HAP-1 (cell line): ENCODE results near the gene NBAS.

Experiments
- DNase-seq, 2 experiments: peaks; one replicate each; pipeline ENCODE4 v3.0.0-alpha.2; 2016 to 2020; ENCODE audit warnings: low spot score in 2 of 2
- H3K27me3 ChIP-seq: fragments of 250-450 bp; sonication (Bioruptor Pico); 2 replicates; pipeline ENCODE4 v1.5.1; 2020; ENCODE audit warnings: low read depth, mild to moderate bottlenecking, moderate library complexity
- H3K36me3 ChIP-seq: fragments of 250-450 bp; sonication (Bioruptor Pico); replicated peaks from 2 replicates; pipeline ENCODE4 v1.5.1; 2020; ENCODE audit warnings: mild to moderate bottlenecking
- H3K4me1 ChIP-seq: fragments of 250-450 bp; sonication (Bioruptor Pico); 2 replicates; pipeline ENCODE4 v1.5.1; 2020; ENCODE audit warnings: mild to moderate bottlenecking
- H3K4me3 ChIP-seq: fragments of 250-450 bp; sonication (Bioruptor Pico); 2 replicates; pipeline ENCODE4 v1.5.1; 2020; ENCODE audit warnings: mild to moderate bottlenecking, moderate library complexity
- H3K9me3 ChIP-seq: fragments of 250-450 bp; sonication (Bioruptor Pico); 2 replicates; pipeline ENCODE4 v1.5.1; 2020; ENCODE audit warnings: mild to moderate bottlenecking, moderate library complexity
- in situ Hi-C: fragments of 300-500 bp; cut with MboI; formaldehyde crosslinking; loops from 3 replicates; pipeline ENCODE4 v1.14.3; 2020; ENCODE audit warnings: low sequenced_read_pairs, inconsistent platforms, mixed read lengths

NBAS gene

DNA sequence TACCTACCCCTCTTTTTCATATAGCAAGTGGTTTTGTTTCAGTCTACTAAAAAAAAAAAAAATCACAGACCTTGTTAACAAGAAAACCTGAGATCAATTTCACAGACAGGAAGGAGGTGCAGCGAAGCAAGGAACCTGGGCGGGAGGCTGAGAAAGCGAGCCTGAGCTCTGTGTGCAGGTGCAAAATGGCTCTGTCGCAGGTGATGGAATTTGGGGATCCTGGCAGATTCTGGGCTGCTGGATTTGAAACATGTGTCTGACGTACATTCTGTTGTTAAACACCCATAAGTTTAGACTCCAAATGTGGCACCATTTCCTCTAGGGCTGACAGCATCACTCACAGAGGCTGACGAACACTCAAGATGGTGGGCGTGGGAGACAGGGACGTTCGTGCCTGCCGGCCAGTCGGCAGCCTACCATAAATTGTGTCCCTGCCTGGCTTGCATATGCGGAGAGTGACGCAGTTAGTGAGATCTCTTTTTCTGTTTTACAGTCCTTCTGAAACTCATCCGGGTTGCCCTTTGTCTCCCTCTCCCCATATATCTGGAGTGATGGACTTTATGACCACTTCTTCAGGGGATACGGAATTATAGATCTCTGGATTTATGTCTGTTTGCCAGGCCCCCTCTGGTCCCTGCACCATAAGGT is 21.7 kb upstream of the NBAS start:
- Histone ChIP-seq H3K36me3 (no peaks in the 10 kb centered on the region), H3K4me3 (no peak overlapping the region), H3K4me1 (no peaks in the 10 kb centered on the region), H3K9me3 (peaks cover 3% of the 10 kb centered on the region; the same call in 1 of the 2 replicates), H3K27me3 (no peaks in the 10 kb centered on the region)
- in situ Hi-C loops, result loop anchor here (25.0 kb wide), 1 partner anchor 646 kb away; no protein-coding TSS in a partner anchor
- DNase-seq, result no peak

GRCh38 chr2:15580451-15580850 is 19.3 kb upstream of the NBAS start:
- H3K36me3 ChIP-seq, result no peaks in the 10 kb centered on the region
- H3K27me3 ChIP-seq, result no peaks in the 10 kb centered on the region
- H3K4me3 ChIP-seq, result no peak overlapping the region
- H3K9me3 ChIP-seq, result peaks cover 3% of the 10 kb centered on the region; the same call in 1 of the 2 replicates
- H3K4me1 ChIP-seq, result no peaks in the 10 kb centered on the region
- no peak for DNase-seq
- in situ Hi-C loops, result loop anchor here (25.0 kb wide), 1 partner anchor 643 kb away; no protein-coding TSS in a partner anchor

DNA sequence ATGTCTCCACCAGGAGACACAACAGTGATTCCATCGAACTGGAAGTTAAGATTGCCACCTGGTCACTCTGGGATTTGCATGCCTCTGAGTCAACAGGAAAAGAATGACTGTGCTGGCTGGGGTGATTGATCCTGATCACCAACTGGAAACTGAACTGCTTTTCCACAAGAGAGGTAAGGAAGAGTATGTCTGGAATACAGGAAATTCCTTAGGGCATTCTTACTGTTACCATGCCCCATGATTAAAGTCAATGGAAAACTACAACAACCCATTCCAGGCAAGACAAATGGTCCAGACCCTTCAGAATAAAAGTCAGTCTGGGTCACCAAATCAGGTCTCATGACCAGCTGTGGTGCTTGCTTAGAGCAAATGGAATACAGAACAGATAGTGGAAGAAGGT is 18.5 kb upstream of the NBAS start:
- in situ Hi-C loops, result loop anchor here (25.0 kb wide), 1 partner anchor 642 kb away; no protein-coding TSS in a partner anchor
- no peak for DNase-seq
- Histone ChIP-seq H3K27me3 (no peaks in the 10 kb centered on the region), H3K4me1 (no peaks in the 10 kb centered on the region), H3K9me3 (peaks cover 2% of the 10 kb centered on the region; the same call in 1 of the 2 replicates), H3K4me3 (no peak overlapping the region), H3K36me3 (no peaks in the 10 kb centered on the region)

- H3K27me3 ChIP-seq, result no peaks in the 10 kb centered on the region
- in situ Hi-C loops, result loop anchor here (25.0 kb wide), 1 partner anchor 640 kb away; no protein-coding TSS in a partner anchor
- H3K4me1 ChIP-seq, result no peaks in the 10 kb centered on the region
- no peak overlapping the region for H3K4me3 ChIP-seq
- H3K36me3 ChIP-seq, result no peaks in the 10 kb centered on the region
- H3K9me3 ChIP-seq, result no peaks in the 10 kb centered on the region
- DNase-seq, result peak; percentile 60 to 97
Measured at GRCh38 chr2:15577071-15577735, 16.1 kb upstream of the NBAS start.

GRCh38 chr2:15571729-15572128 is 10.6 kb upstream of the NBAS start:
- in situ Hi-C loops, result no loop called here
- Histone ChIP-seq H3K9me3 (no peaks in the 10 kb centered on the region), H3K4me1 (no peaks in the 10 kb centered on the region), H3K36me3 (no peaks in the 10 kb centered on the region), H3K4me3 (no peak overlapping the region), H3K27me3 (no peaks in the 10 kb centered on the region)
- DNase-seq, result no peak

GRCh38 chr2:15570104-15570503 is 9.0 kb upstream of the NBAS start:
- Histone ChIP-seq H3K4me1 (no peaks in the 10 kb centered on the region), H3K36me3 (no peaks in the 10 kb centered on the region), H3K4me3 (no peak overlapping the region), H3K9me3 (no peaks in the 10 kb centered on the region), H3K27me3 (no peaks in the 10 kb centered on the region)
- DNase-seq, result no peak
- in situ Hi-C loops, result no loop called here

DNA sequence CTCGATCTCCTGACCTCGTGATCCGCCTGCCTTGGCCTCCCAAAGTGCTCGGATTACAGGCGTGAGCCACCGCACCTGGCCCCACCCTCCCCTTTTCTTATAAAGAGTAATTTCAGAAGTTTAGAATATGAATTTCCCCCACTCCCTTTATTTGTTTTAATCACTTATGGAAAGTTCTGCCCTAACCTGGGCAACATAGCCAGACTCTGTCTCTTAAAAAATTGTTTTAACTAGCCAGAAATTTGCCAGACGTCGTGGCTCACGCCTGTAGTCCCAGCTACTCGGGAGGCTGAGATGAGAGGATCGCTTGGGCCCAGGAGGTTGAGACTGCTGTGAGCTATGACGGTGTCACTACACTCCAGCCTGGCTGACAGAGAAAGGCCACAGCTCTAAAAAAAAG is 7.7 kb upstream of the NBAS start:
- Histone ChIP-seq H3K36me3 (no peaks in the 10 kb centered on the region), H3K9me3 (no peaks in the 10 kb centered on the region), H3K4me3 (no peak overlapping the region), H3K4me1 (no peaks in the 10 kb centered on the region), H3K27me3 (no peaks in the 10 kb centered on the region)
- no peak for DNase-seq
- in situ Hi-C loops, result no loop called here

DNA sequence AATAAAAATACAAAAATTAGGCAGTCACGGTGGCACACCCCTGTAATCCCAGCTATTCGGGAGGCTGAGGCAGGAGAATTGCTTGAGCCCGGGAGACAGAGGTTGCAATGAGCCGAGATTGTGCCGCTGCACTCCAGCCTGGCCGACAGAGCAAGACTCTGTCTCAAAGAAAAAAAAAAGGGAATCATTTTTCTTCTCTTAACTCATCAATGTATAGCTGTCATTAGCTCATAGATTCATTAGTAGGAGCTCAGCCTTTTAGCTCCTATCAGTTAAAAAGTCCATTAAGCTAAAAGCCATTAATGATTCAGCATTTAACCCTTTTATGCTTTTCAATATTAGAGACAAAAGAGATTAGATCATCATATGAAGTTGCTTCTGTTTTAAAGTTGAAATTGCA is 5.8 kb upstream of the NBAS start:
- Histone ChIP-seq H3K9me3 (no peaks in the 10 kb centered on the region), H3K4me3 (no peak overlapping the region), H3K4me1 (peaks cover 6% of the 10 kb centered on the region), H3K27me3 (no peaks in the 10 kb centered on the region), H3K36me3 (no peaks in the 10 kb centered on the region)
- DNase-seq, result no peak
- in situ Hi-C loops, result no loop called here

GRCh38 chr2:15565994-15566671 is 5.0 kb upstream of the NBAS start:
- in situ Hi-C loops, result no loop called here
- Histone ChIP-seq H3K4me3 (no peak overlapping the region), H3K4me1 (peaks cover 6% of the 10 kb centered on the region), H3K36me3 (no peaks in the 10 kb centered on the region), H3K27me3 (no peaks in the 10 kb centered on the region), H3K9me3 (no peaks in the 10 kb centered on the region)
- DNase-seq, result no peak

DNA sequence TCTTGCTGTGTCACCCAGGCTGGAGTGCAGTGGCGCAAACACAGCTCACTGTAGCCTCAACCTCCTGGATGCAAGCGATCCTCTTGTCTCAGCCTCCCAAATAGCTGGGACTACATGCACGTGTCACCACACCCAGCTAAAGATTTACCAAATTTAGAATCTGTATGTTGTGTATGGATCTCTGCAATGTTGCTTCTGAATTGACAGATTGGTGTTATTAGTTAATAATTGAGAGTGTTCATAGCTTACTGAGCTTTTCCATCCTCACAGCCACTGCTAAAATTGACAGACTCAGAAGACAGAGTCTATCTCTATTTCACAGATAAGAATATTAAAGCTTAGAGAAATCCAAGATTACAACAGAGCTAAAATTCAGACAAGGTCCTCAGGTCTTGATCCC is 4.3 kb upstream of the NBAS start:
- H3K4me3 ChIP-seq, result no peak overlapping the region
- H3K36me3 ChIP-seq, result no peaks in the 10 kb centered on the region
- in situ Hi-C loops, result no loop called here
- H3K27me3 ChIP-seq, result no peaks in the 10 kb centered on the region
- no peak for DNase-seq
- H3K4me1 ChIP-seq, result peaks cover 6% of the 10 kb centered on the region
- no peaks in the 10 kb centered on the region for H3K9me3 ChIP-seq

- in situ Hi-C loops, result no loop called here
Measured at GRCh38 chr2:15563227-15564100, 2.3 kb upstream of the NBAS start.

DNA sequence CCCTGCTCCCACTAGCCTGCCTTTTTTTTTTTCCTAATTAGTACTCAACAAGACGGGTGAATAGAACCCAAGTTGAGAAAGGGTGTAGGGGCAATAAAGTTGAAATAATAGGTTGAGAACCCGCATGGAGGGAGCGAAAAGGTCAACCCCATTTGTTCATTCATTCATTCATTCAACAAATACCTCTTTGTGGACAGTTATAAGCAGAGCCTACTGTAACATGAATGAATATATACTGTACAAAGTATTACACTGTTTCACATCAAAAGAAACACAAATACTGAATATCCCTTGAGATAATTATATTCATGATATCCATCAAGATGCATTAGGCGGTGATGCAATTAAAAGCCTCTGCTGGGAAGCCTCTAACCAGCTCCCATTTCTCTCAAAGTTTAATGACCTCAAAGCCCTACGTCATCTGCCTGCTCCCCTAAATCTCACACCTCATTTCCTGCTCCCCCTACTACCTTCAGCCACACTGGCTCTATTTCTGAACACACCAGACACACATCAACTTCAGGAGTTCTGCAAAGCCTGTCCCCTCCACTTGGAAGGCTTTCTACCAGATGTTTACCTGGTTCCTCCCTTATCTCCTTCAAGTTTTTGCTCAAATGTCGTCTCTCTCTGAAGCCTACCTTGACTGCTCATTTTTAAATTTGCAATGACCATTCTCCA is 1.4 kb upstream of the NBAS start:
- no peaks in the 10 kb centered on the region for H3K27me3 ChIP-seq
- H3K9me3 ChIP-seq, result no peaks in the 10 kb centered on the region
- peaks cover 11% of the 10 kb centered on the region for H3K4me1 ChIP-seq
- in situ Hi-C loops, result no loop called here
- H3K4me3 ChIP-seq, result no peak overlapping the region; the same call in 1 of the 2 replicates
- no peak for DNase-seq
- H3K36me3 ChIP-seq, result no peaks in the 10 kb centered on the region

More at GRCh38 chr2:15563227-15564100, 2.3 kb upstream of the NBAS start:
- DNase-seq, result no peak
- peaks cover 11% of the 10 kb centered on the region for H3K4me1 ChIP-seq
- no peaks in the 10 kb centered on the region for H3K27me3 ChIP-seq
- no peaks in the 10 kb centered on the region for H3K9me3 ChIP-seq
- no peak overlapping the region for H3K4me3 ChIP-seq
- no peaks in the 10 kb centered on the region for H3K36me3 ChIP-seq
